Brain microvascular endothelial cell (primary cell): ENCODE results near the gene ASPM.

Experiments used
- DNase-seq: peaks from one replicate; pipeline ENCODE4 v3.0.0-alpha.2; 2020
- H3K27ac ChIP-seq: fragments of 250-450 bp; sonication (Bioruptor Pico); 2 replicates; pipeline ENCODE4 v1.5.1; 2020; ENCODE audit warnings: mild to moderate bottlenecking, moderate library complexity
- H3K27me3 ChIP-seq: fragments of 250-450 bp; sonication (Bioruptor Pico); replicated peaks from 2 replicates; pipeline ENCODE4 v1.5.1; 2020; ENCODE audit warnings: mild to moderate bottlenecking
- H3K36me3 ChIP-seq: fragments of 250-450 bp; sonication (Bioruptor Pico); replicated peaks from 2 replicates; pipeline ENCODE4 v1.5.1; 2020; ENCODE audit warnings: mild to moderate bottlenecking
- H3K4me3 ChIP-seq: 2 replicates; pipeline ENCODE4 v1.5.1; 2011; ENCODE audit warnings: low read depth, mild to moderate bottlenecking, control low read depth, low read length, moderate library complexity
- CTCF ChIP-seq: IDR thresholded peaks from 2 replicates; pipeline ENCODE4 v1.5.1; 2011; ENCODE audit warnings: low read depth, mild to moderate bottlenecking, moderate library complexity, low read length, control low read depth, inconsistent platforms; ENCODE audit errors: missing control alignments
- in situ Hi-C: cut with HindIII; loops from 2 replicates; pipeline ENCODE4 v1.10.0; 2017; ENCODE audit warnings: low sequenced_read_pairs, low pct_ligation_motif_present

Gene ASPM

GRCh38 chr1:197146101-197147095 lies at the start of gene ASPM:
Gene ASPM (minus strand): TSS chr1:197146669. CDS start chr1:197146437, 232 bp downstream.
- peak within 1 kb of the TSS; percentile 89 for H3K4me3 ChIP-seq
- TF ChIP-seq CTCF, result no peak
- H3K36me3 ChIP-seq, result no peaks in the 10 kb centered on the region
- in situ Hi-C loops, result no loop called here
- H3K27me3 ChIP-seq, result no peaks in the 10 kb centered on the region
- peak; percentile 95 for DNase-seq
- H3K27ac ChIP-seq, result peak within 1 kb of the TSS; percentile 56

GRCh38 chr1:197195100-197195499 lies 48.6 kb upstream of the ASPM start:
- no peak for DNase-seq
- H3K36me3 ChIP-seq, result peaks cover under 1% of the 10 kb centered on the region
- no peaks in the 10 kb centered on the region for H3K27me3 ChIP-seq
- in situ Hi-C loops, result no loop called here
- no peak overlapping the region for H3K27ac ChIP-seq
- TF ChIP-seq CTCF, result no peak
- no peak overlapping the region for H3K4me3 ChIP-seq

- DNase-seq, result no peak
- peaks cover 8% of the 10 kb centered on the region for H3K36me3 ChIP-seq
- no peak for TF ChIP-seq CTCF
- in situ Hi-C loops, result no loop called here
- no peak overlapping the region for H3K27ac ChIP-seq
- H3K4me3 ChIP-seq, result no peak overlapping the region
- H3K27me3 ChIP-seq, result no peaks in the 10 kb centered on the region
Measured at GRCh38 chr1:197184190-197184589, 37.7 kb upstream of the ASPM start.

GRCh38 chr1:197183195-197183748 lies 36.8 kb upstream of the ASPM start:
- no peak for DNase-seq
- no peak overlapping the region for H3K4me3 ChIP-seq
- H3K27me3 ChIP-seq, result no peaks in the 10 kb centered on the region
- in situ Hi-C loops, result no loop called here
- H3K27ac ChIP-seq, result no peak overlapping the region
- TF ChIP-seq CTCF, result no peak
- H3K36me3 ChIP-seq, result peaks cover 8% of the 10 kb centered on the region

GRCh38 chr1:197182716-197183115 lies 36.2 kb upstream of the ASPM start:
- TF ChIP-seq CTCF, result no peak
- no peak for DNase-seq
- in situ Hi-C loops, result no loop called here
- Histone ChIP-seq H3K4me3 (no peak overlapping the region), H3K27me3 (no peaks in the 10 kb centered on the region), H3K36me3 (peaks cover 6% of the 10 kb centered on the region), H3K27ac (no peak overlapping the region)
